ENCODE results near the gene SPTLC3.
A peak's percentile ranks its signal among the peaks of the same experiment; 100 is the strongest.

SPTLC3 gene

GRCh38 chr20:13002251-13002650 is 6.5 kb upstream of the SPTLC3 start:
- H3K9me3 ChIP-seq (ENCODE audit: insufficient read depth, low read length): no peaks in the 10 kb centered on the region

DNA sequence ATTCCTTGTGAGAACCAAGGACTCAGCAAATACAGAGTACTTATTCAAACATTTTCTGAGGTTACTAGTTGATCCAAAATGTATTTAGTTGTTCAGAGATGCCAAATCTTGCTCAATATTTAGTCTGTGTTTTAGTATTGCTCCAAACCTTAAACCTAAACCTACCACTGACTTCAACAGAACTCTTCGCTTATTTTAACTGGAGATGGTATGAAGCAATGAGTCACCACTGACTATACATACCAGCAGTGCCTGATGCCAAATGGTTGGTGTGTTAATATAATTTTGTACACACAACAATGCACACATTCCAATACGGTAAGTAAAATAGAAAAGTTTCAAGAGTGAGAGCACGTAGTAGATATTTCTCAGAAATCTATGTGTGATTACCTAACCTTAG is 1.9 kb upstream of the SPTLC3 start:
- Histone ChIP-seq H3K27me3 (ENCODE audit: low read depth, low read length) (peaks cover 79% of the 10 kb centered on the region), H3K9me3 (ENCODE audit: insufficient read depth, low read length) (no peaks in the 10 kb centered on the region), H3K27ac (ENCODE audit: low read length) (no peak overlapping the region), H3K4me1 (ENCODE audit: low read length) (peaks cover 14% of the 10 kb centered on the region), H3K4me3 (ENCODE audit: low read length) (no peak overlapping the region), H3K9ac (ENCODE audit: low read length) (no peak overlapping the region), H3K4me2 (ENCODE audit: low read length) (no peak overlapping the region), H3K36me3 (replicated peaks; ENCODE audit: low read depth, low read length) (no peaks in the 10 kb centered on the region), H3K79me2 (ENCODE audit: low read length) (no peaks in the 10 kb centered on the region), H2AFZ (ENCODE audit: low read depth, low read length) (no peak overlapping the region), H4K20me1 (ENCODE audit: insufficient read depth, low read length) (0 out of 2 replicates have a peak, but pooled peaks cover 7% of the 10 kb centered on the region)
- no peak for TF ChIP-seq EZH2phosphoT487 (IDR thresholded peaks at IDR 0.05; ENCODE audit: low read depth)
- TF ChIP-seq, protein P1, sequence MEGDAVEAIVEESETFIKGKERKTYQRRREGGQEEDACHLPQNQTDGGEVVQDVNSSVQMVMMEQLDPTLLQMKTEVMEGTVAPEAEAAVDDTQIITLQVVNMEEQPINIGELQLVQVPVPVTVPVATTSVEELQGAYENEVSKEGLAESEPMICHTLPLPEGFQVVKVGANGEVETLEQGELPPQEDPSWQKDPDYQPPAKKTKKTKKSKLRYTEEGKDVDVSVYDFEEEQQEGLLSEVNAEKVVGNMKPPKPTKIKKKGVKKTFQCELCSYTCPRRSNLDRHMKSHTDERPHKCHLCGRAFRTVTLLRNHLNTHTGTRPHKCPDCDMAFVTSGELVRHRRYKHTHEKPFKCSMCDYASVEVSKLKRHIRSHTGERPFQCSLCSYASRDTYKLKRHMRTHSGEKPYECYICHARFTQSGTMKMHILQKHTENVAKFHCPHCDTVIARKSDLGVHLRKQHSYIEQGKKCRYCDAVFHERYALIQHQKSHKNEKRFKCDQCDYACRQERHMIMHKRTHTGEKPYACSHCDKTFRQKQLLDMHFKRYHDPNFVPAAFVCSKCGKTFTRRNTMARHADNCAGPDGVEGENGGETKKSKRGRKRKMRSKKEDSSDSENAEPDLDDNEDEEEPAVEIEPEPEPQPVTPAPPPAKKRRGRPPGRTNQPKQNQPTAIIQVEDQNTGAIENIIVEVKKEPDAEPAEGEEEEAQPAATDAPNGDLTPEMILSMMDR (IDR thresholded peaks at IDR 0.05; ENCODE audit: low read depth, low read length): no peak

More at GRCh38 chr20:13002251-13002650, 6.5 kb upstream of the SPTLC3 start:
- no peaks in the 10 kb centered on the region for H4K20me1 ChIP-seq (ENCODE audit: insufficient read depth, low read length)
- H3K79me2 ChIP-seq (ENCODE audit: low read length): no peaks in the 10 kb centered on the region
- no peaks in the 10 kb centered on the region for H3K4me1 ChIP-seq (ENCODE audit: low read length)
- H2AFZ ChIP-seq (ENCODE audit: low read depth, low read length): no peak overlapping the region
- H3K36me3 ChIP-seq (replicated peaks; ENCODE audit: low read depth, low read length): no peaks in the 10 kb centered on the region
- H3K4me2 ChIP-seq (ENCODE audit: low read length): no peak overlapping the region
- no peak overlapping the region for H3K27ac ChIP-seq (ENCODE audit: low read length)
- H3K4me3 ChIP-seq (ENCODE audit: low read length): no peak overlapping the region
- no peak for TF ChIP-seq EZH2phosphoT487 (IDR thresholded peaks at IDR 0.05; ENCODE audit: low read depth)
- TF ChIP-seq, protein P1 (IDR thresholded peaks at IDR 0.05; ENCODE audit: low read depth, low read length): no peak
- peaks cover 49% of the 10 kb centered on the region for H3K27me3 ChIP-seq (ENCODE audit: low read depth, low read length)
- no peak overlapping the region for H3K9ac ChIP-seq (ENCODE audit: low read length)

DNA sequence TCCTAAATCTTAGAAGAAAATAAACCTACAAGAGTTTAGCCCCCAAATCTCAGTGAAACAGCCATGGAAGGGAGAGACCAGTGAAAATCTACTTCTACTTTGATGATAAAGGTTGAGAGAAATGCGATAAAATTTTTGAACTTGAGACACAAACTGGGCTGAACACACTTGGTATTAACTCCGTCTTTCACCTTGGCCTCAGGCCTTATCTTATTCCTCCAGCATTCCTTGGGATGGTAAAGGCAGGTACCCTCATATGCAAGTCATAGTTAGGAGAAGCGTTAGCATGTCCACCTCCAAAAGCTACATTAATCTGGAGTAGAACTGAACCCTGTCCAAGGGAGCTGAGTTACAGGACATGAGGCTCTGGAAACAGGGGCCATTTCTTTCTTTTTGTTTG is 1.2 kb upstream of the SPTLC3 start:
- H3K36me3 ChIP-seq (replicated peaks; ENCODE audit: low read depth, low read length): no peaks in the 10 kb centered on the region
- no peak overlapping the region for H3K27ac ChIP-seq (ENCODE audit: low read length)
- TF ChIP-seq, protein P1 (IDR thresholded peaks at IDR 0.05; ENCODE audit: low read depth, low read length): no peak
- TF ChIP-seq EZH2phosphoT487 (IDR thresholded peaks at IDR 0.05; ENCODE audit: low read depth): no peak
- no peak overlapping the region for H3K9ac ChIP-seq (ENCODE audit: low read length)
- H4K20me1 ChIP-seq (ENCODE audit: insufficient read depth, low read length): 0 out of 2 replicates have a peak, but pooled peaks cover 7% of the 10 kb centered on the region
- H3K4me3 ChIP-seq (ENCODE audit: low read length): no peak overlapping the region
- H2AFZ ChIP-seq (ENCODE audit: low read depth, low read length): no peak overlapping the region
- no peaks in the 10 kb centered on the region for H3K9me3 ChIP-seq (ENCODE audit: insufficient read depth, low read length)
- H3K79me2 ChIP-seq (ENCODE audit: low read length): no peaks in the 10 kb centered on the region
- H3K4me2 ChIP-seq (ENCODE audit: low read length): no peak overlapping the region
- H3K4me1 ChIP-seq (ENCODE audit: low read length): peaks cover 14% of the 10 kb centered on the region
- H3K27me3 ChIP-seq (ENCODE audit: low read depth, low read length): peaks cover 80% of the 10 kb centered on the region

- Histone ChIP-seq H3K36me3 (replicated peaks; ENCODE audit: low read depth, low read length) (no peaks in the 10 kb centered on the region), H3K4me3 (ENCODE audit: low read length) (peak overlapping the region; percentile 3; the same call in 1 of the 2 replicates), H3K27ac (ENCODE audit: low read length) (no peak overlapping the region), H3K79me2 (ENCODE audit: low read length) (no peaks in the 10 kb centered on the region), H3K9ac (ENCODE audit: low read length) (no peak overlapping the region), H2AFZ (ENCODE audit: low read depth, low read length) (no peak overlapping the region), H4K20me1 (ENCODE audit: insufficient read depth, low read length) (0 out of 2 replicates have a peak, but pooled peaks cover 7% of the 10 kb centered on the region), H3K9me3 (ENCODE audit: insufficient read depth, low read length) (no peaks in the 10 kb centered on the region), H3K4me2 (ENCODE audit: low read length) (peak overlapping the region; percentile 41), H3K4me1 (ENCODE audit: low read length) (peaks cover 14% of the 10 kb centered on the region), H3K27me3 (ENCODE audit: low read depth, low read length) (peaks cover 82% of the 10 kb centered on the region)
- no peak for TF ChIP-seq EZH2phosphoT487 (IDR thresholded peaks at IDR 0.05; ENCODE audit: low read depth)
- TF ChIP-seq, protein P1 (IDR thresholded peaks at IDR 0.05; ENCODE audit: low read depth, low read length): no peak
Observed at GRCh38 chr20:13009682-13010406, 1.1 kb downstream of the SPTLC3 start.

Data from OCI-LY3 (cell line).